Loucy (cell line): ENCODE data around the gene IFNGR1.

Source experiments
- EZH2phosphoT487 ChIP-seq: fragments of 200-600 bp; IDR thresholded peaks from 2 replicates; pipeline ENCODE4 v1.6.1; 2018; ENCODE audit warnings: antibody characterized with exemption, mild to moderate bottlenecking, moderate library complexity, borderline replicate concordance
- TF ChIP-seq, protein P1 (sequence below): fragments of 200-600 bp; sonication (generic); conservative IDR thresholded peaks from 2 replicates; pipeline ENCODE4 v1.5.1; 2014; ENCODE audit warnings: mild to moderate bottlenecking, antibody characterized with exemption, low read length

GRCh38 chr6:137218473-137218916, 690 bp downstream of the IFNGR1 start:
- TF ChIP-seq, protein P1, sequence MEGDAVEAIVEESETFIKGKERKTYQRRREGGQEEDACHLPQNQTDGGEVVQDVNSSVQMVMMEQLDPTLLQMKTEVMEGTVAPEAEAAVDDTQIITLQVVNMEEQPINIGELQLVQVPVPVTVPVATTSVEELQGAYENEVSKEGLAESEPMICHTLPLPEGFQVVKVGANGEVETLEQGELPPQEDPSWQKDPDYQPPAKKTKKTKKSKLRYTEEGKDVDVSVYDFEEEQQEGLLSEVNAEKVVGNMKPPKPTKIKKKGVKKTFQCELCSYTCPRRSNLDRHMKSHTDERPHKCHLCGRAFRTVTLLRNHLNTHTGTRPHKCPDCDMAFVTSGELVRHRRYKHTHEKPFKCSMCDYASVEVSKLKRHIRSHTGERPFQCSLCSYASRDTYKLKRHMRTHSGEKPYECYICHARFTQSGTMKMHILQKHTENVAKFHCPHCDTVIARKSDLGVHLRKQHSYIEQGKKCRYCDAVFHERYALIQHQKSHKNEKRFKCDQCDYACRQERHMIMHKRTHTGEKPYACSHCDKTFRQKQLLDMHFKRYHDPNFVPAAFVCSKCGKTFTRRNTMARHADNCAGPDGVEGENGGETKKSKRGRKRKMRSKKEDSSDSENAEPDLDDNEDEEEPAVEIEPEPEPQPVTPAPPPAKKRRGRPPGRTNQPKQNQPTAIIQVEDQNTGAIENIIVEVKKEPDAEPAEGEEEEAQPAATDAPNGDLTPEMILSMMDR, result no peak
- TF ChIP-seq EZH2phosphoT487, result no peak
